KMS-11 (cell line): ENCODE measurements around the gene SNX30.

Experiments
- H2AFZ ChIP-seq: fragments of 200-600 bp; sonication (generic); 2 replicates; pipeline ENCODE4 v1.6.1; 2016; ENCODE audit warnings: antibody characterized with exemption, mixed run types, low read depth
- H3K27ac ChIP-seq: fragments of 200-600 bp; sonication (generic); 2 replicates; pipeline ENCODE4 v1.6.1; 2016; ENCODE audit warnings: mild to moderate bottlenecking, mixed run types
- H3K27me3 ChIP-seq: fragments of 200-600 bp; sonication (generic); 2 replicates; pipeline ENCODE4 v1.6.1; 2017; ENCODE audit warnings: mild to moderate bottlenecking, low read depth, mixed run types, moderate library complexity; ENCODE audit not compliant: insufficient read depth
- H3K36me3 ChIP-seq: fragments of 200-600 bp; sonication (generic); 2 replicates; pipeline ENCODE4 v1.6.1; 2017; ENCODE audit warnings: mild to moderate bottlenecking, mixed run types; ENCODE audit not compliant: insufficient read depth
- H3K4me1 ChIP-seq: fragments of 200-600 bp; sonication (generic); 2 replicates; pipeline ENCODE4 v1.6.1; 2016; ENCODE audit warnings: mild to moderate bottlenecking, low read depth, mixed run types; ENCODE audit not compliant: poor library complexity, severe bottlenecking
- H3K4me2 ChIP-seq: fragments of 200-600 bp; sonication (generic); 2 replicates; pipeline ENCODE4 v1.7.0; 2016; ENCODE audit warnings: mild to moderate bottlenecking, mixed run types
- H3K4me3 ChIP-seq: fragments of 200-600 bp; sonication (generic); IDR thresholded peaks from 2 replicates; pipeline ENCODE4 v1.6.1; 2017; ENCODE audit warnings: low read depth, low read length, mixed read lengths; ENCODE audit not compliant: insufficient read depth
- H3K79me2 ChIP-seq: fragments of 200-600 bp; sonication (generic); 2 replicates; pipeline ENCODE4 v1.6.1; 2016; ENCODE audit warnings: low read depth, mixed run types; ENCODE audit not compliant: insufficient read depth
- H3K9ac ChIP-seq: fragments of 200-600 bp; sonication (generic); 2 replicates; pipeline ENCODE4 v1.6.1; 2016; ENCODE audit warnings: mild to moderate bottlenecking, mixed run types
- H4K20me1 ChIP-seq: fragments of 200-600 bp; sonication (generic); 2 replicates; pipeline ENCODE4 v1.6.1; 2016; ENCODE audit warnings: mild to moderate bottlenecking, mixed run types; ENCODE audit not compliant: insufficient read depth
- TF ChIP-seq, protein P1 (sequence below): fragments of 200-600 bp; sonication (generic); conservative IDR thresholded peaks from 2 replicates; pipeline ENCODE4 v1.6.1; 2017; ENCODE audit warnings: low read depth, mild to moderate bottlenecking, antibody characterized with exemption, low read length, moderate library complexity, mixed read lengths

SNX30 gene

DNA sequence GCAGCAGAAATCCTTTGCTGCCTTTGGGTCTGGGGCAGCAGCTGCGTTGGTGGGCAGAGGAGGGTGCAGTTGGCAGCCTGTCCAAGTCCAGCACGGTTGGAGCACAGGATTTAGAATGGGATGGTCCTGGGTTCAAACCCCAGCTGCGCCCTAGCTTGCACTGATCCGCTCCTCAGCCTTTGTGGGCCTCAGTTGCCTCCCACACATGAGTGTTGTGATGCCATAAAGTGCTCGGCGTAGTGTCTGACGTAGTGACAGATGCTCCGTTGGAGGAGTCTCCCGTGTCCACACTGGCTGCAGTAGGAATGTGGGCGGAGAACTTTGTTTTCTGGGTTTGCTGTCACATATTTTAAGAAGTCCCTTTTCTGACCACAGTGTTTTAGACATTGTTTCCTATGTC is 104.1 kb downstream of the SNX30 start:
- H4K20me1 ChIP-seq = no peaks in the 10 kb centered on the region
- no peak overlapping the region for H3K27ac ChIP-seq
- H3K79me2 ChIP-seq = no peaks in the 10 kb centered on the region
- H3K36me3 ChIP-seq = no peaks in the 10 kb centered on the region
- H3K27me3 ChIP-seq = no peaks in the 10 kb centered on the region
- peaks cover 6% of the 10 kb centered on the region for H3K4me1 ChIP-seq
- no peak overlapping the region for H3K4me3 ChIP-seq
- no peak overlapping the region for H2AFZ ChIP-seq
- H3K4me2 ChIP-seq = no peak overlapping the region
- TF ChIP-seq, protein P1, sequence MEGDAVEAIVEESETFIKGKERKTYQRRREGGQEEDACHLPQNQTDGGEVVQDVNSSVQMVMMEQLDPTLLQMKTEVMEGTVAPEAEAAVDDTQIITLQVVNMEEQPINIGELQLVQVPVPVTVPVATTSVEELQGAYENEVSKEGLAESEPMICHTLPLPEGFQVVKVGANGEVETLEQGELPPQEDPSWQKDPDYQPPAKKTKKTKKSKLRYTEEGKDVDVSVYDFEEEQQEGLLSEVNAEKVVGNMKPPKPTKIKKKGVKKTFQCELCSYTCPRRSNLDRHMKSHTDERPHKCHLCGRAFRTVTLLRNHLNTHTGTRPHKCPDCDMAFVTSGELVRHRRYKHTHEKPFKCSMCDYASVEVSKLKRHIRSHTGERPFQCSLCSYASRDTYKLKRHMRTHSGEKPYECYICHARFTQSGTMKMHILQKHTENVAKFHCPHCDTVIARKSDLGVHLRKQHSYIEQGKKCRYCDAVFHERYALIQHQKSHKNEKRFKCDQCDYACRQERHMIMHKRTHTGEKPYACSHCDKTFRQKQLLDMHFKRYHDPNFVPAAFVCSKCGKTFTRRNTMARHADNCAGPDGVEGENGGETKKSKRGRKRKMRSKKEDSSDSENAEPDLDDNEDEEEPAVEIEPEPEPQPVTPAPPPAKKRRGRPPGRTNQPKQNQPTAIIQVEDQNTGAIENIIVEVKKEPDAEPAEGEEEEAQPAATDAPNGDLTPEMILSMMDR = no peak
- H3K9ac ChIP-seq = no peak overlapping the region

- no peaks in the 10 kb centered on the region for H3K27me3 ChIP-seq
Observed at GRCh38 chr9:112856200-112856599, 105.6 kb downstream of the SNX30 start.

DNA sequence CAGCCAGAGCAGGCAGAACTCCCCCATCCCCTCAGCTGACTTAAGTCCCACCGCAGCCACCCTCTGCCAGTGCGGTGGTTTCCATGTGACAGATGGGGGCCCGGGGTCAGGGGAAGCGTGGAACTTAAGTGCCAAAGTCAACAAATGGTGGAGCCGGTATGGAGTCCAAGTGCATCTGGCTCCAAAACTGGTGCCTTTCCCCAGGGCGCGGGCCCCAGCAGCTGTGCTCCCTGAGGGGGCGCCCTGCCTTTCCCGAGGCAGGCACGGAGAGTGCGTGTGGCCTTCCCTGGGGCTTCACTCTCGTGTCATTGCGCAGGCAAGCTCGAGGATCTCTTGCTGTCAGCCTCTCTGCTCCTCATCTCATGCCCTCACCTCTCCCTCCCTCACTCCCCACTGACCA is 106.3 kb downstream of the SNX30 start:
- Histone ChIP-seq H3K4me3 (no peak overlapping the region), H3K79me2 (no peaks in the 10 kb centered on the region), H4K20me1 (no peaks in the 10 kb centered on the region), H3K36me3 (no peaks in the 10 kb centered on the region), H3K4me2 (no peak overlapping the region), H3K27ac (no peak overlapping the region), H3K9ac (no peak overlapping the region), H3K27me3 (no peaks in the 10 kb centered on the region), H2AFZ (no peak overlapping the region), H3K4me1 (peaks cover 6% of the 10 kb centered on the region)
- TF ChIP-seq, protein P1 = no peak

More at GRCh38 chr9:112856200-112856599, 105.6 kb downstream of the SNX30 start:
- Histone ChIP-seq H3K36me3 (no peaks in the 10 kb centered on the region), H4K20me1 (no peaks in the 10 kb centered on the region), H3K4me3 (no peak overlapping the region), H3K4me2 (no peak overlapping the region), H3K79me2 (no peaks in the 10 kb centered on the region), H3K27ac (no peak overlapping the region), H2AFZ (no peak overlapping the region), H3K9ac (no peak overlapping the region), H3K4me1 (peaks cover 6% of the 10 kb centered on the region)
- TF ChIP-seq, protein P1 = no peak

DNA sequence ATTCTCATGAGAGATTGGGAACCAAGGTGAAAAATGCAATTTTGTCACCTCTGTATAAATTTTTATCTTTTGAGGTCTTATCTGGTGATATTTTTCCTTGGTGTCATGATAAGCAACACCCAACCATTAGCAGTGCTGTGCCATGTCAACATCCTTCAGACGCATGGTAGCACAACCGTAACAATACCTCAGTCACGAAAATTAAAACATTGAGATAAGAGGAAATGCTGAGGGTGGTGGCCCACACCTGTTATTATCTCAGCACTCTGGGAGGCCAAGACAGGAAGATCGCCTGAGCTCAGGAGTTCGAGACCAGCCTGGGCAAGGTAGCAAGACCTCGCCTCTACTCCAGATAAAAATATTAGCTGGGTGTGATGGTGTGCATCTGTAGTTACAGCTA is 107.4 kb downstream of the SNX30 start:
- no peaks in the 10 kb centered on the region for H3K27me3 ChIP-seq
- H3K9ac ChIP-seq = no peak overlapping the region
- H3K36me3 ChIP-seq = no peaks in the 10 kb centered on the region
- peaks cover 6% of the 10 kb centered on the region for H3K4me1 ChIP-seq
- no peak overlapping the region for H3K4me3 ChIP-seq
- H3K27ac ChIP-seq = no peak overlapping the region
- TF ChIP-seq, protein P1 = no peak
- no peaks in the 10 kb centered on the region for H3K79me2 ChIP-seq
- H3K4me2 ChIP-seq = no peak overlapping the region
- no peak overlapping the region for H2AFZ ChIP-seq
- no peaks in the 10 kb centered on the region for H4K20me1 ChIP-seq

DNA sequence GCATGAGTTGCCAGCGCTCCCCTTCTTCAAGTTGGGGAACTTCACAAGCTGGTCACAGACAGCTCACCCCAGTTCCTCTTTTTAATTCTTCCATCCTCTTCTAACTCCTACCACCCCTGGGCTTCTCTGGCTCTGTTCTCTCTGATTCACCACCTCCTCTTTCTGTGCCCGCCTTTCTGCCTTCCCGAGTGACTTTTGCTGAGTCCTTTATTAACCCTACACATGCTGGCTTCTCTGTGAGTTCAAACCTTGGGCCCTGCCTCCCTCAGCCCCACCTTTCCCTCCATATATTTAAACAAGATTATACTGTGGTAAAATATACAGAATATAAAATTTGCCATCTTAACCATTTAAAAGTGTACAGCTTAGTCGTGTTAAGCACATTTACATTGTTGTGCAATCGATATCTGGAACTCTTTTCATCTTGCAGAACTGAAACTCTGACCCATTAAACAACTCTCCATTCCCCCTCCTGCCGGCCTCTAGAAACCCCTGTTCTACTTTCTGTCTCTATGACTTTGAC is 108.1 kb downstream of the SNX30 start:
- no peak overlapping the region for H3K4me2 ChIP-seq
- H3K36me3 ChIP-seq = no peaks in the 10 kb centered on the region
- H3K79me2 ChIP-seq = no peaks in the 10 kb centered on the region
- H3K27ac ChIP-seq = no peak overlapping the region
- peaks cover 6% of the 10 kb centered on the region for H3K4me1 ChIP-seq
- H3K27me3 ChIP-seq = no peaks in the 10 kb centered on the region
- no peaks in the 10 kb centered on the region for H4K20me1 ChIP-seq
- no peak overlapping the region for H2AFZ ChIP-seq
- no peak overlapping the region for H3K4me3 ChIP-seq
- H3K9ac ChIP-seq = no peak overlapping the region
- TF ChIP-seq, protein P1 = no peak
